ENCODE results near the gene SMAD3. TPM values are rescaled to one million over a fixed set of nuclear protein-coding genes. Genes with fewer than 3 reads are reported as not detected.
A peak's percentile ranks its signal among the peaks of the same experiment; 100 is the strongest.

SMAD3 gene
- total RNA-seq, 1 experiment from 2014 or later: 89.2 TPM

DNA sequence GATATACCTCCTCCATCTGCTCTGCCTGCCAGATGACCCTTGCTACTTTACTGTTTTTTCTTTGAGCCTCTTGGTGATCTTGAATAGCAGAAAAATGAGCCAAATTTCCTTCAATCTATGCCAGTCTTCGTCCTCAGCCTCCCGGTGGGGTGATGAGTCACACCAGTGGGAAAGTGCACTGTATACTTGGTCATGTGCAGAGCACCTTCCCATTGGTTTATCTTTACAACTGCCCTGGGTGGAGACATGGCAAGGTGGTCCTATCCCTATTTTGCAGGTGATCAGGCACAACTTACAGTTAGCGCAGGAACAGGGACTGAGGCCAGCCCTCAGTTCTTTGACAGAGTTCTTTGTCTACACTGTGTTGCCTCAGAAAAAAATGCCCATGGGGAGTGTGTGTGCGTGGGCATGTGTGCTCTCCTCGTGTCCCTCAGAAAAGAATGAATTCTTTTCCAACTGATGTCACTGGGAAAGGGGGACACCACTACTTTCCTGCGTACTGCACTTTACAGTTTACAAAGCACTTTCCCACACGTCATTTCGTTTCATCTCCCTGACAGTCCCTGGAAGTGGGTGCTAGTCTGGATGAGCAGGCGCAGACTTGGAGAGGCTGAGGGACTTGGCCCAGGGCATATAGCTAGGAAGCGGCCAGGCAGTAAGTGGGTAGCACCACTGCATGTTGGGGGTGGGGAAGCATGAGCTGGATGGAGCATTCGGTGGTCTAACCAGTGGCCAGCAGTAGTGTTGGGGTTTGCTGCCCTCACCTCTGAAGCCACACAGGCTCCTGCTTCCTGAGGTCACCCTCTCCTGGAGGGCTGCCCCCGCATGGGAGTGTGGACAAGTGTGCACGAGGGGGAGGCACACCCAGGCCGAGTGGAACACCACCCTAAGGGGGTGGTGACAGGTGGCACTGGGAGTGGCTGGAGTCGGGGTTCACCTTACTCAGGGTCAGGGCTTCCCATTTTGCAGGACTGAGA, 24.1 kb downstream of the SMAD3 start:
- H2AFZ ChIP-seq (ENCODE audit: low read depth, low read length, poor library complexity, severe bottlenecking): no peak overlapping the region
- intact Hi-C loops (cut with micrococcal nuclease): no loop called here
- no peaks in the 10 kb centered on the region for H3K9me2 ChIP-seq (ENCODE audit: insufficient read depth)
- no peak overlapping the region for H3K4me3 ChIP-seq (replicated peaks in 1 of 2; ENCODE audit: low read depth in 1 of 2, low read length in 2 of 2)
- DNase-seq (ENCODE audit: low read depth, low spot score) (no peak), ATAC-seq (peak; percentile 67)
- peaks cover 98% of the 10 kb centered on the region for H3K79me2 ChIP-seq (ENCODE audit: insufficient read depth, low read length)
- H3K36me3 ChIP-seq (ENCODE audit: control insufficient read depth in 1 of 2, insufficient read depth in 2 of 2, low read length in 2 of 2): peaks cover 0 to 9% of the 10 kb centered on the region in 2 experiments; a peak in 1 of 4 replicates
- no peak overlapping the region for H3K27ac ChIP-seq (ENCODE audit: low read depth, low read length)
- RAD21 ChIA-PET (ENCODE audit: low non-redundant PET in 1 of 2, low total read pairs in 2 of 2, uncharacterized antibody in 2 of 2, unreplicated experiment in 2 of 2): no interaction called here
- POLR2A ChIA-PET: no interaction called here
- CTCF ChIA-PET: interaction anchor here (1.0 kb wide), 1 partner anchor 47 kb away, joined by 3 read pairs; no protein-coding TSS in a partner anchor
- no peaks in the 10 kb centered on the region for H3K27me3 ChIP-seq (ENCODE audit: insufficient read depth, low read length)
- peaks cover 4% of the 10 kb centered on the region; the same call in 1 of the 2 replicates for H4K20me1 ChIP-seq (ENCODE audit: insufficient read depth)
- H3K4me2 ChIP-seq (ENCODE audit: low read length): peak overlapping the region; percentile 71
- H3K4me1 ChIP-seq (ENCODE audit: control insufficient read depth in 1 of 2, insufficient read depth in 2 of 2, low read length in 2 of 2): peaks cover 75 to 86% of the 10 kb centered on the region in 2 experiments
- H3K9me3 ChIP-seq (ENCODE audit: control insufficient read depth in 1 of 2, insufficient read depth in 1 of 2, low read depth in 1 of 2, low read length in 2 of 2): no peaks in the 10 kb centered on the region
- BruUV-seq (replicated peaks): no TSS peak
- peak overlapping the region; percentile 45 for H3K9ac ChIP-seq (ENCODE audit: low read length)
- TF ChIP-seq SRF (IDR thresholded peaks at IDR 0.05; ENCODE audit: low read depth) (no peak), POLR2AphosphoS5 (IDR thresholded peaks at IDR 0.05; ENCODE audit: low read depth, low read length) (0 out of 2 replicates have a peak, but pooled peaks have one; percentile 33), YY1 (IDR thresholded peaks at IDR 0.05; ENCODE audit: extremely low read depth, insufficient replicate concordance, low read depth, low read length) (no peak), MAX (IDR thresholded peaks at IDR 0.05) (no peak), EGR1 (IDR thresholded peaks at IDR 0.05; ENCODE audit: low read depth) (no peak), ZFX (IDR thresholded peaks at IDR 0.05) (0 out of 2 replicates have a peak, but pooled peaks have one; percentile 31), ZBTB33 (IDR thresholded peaks at IDR 0.05; ENCODE audit: extremely low read depth, insufficient replicate concordance, low read length) (no peak)
